ENCODE measurements around the gene FAIM2. TPM values are rescaled to one million over a fixed set of nuclear protein-coding genes. Genes with fewer than 3 reads are reported as not detected.

FAIM2 gene
- total RNA-seq, 1 experiment from 2014 or later: 0.18 TPM

DNA sequence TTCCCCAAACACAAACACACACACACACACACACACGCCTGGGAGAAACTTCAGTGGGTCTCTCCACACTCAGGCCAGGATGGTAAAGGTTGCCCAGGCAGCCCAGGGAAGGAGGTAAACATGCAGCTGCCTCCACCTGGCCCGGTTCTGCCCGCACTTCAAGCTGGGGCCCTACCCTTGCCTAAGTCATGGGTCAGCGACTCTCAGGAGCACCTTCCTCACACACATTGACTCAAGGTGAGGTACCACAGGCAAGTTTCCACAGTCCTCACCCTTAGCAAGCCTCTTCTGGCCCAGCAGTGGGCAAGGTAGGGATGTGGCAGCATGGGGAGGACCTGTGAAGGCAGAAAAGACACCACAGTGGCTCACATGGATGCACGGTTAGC lies 14.1 kb upstream of the FAIM2 start:
- H2AFZ ChIP-seq (ENCODE audit: low read length): no peak overlapping the region
- no peak overlapping the region for H3K4me3 ChIP-seq (ENCODE audit: low read length)
- no peaks in the 10 kb centered on the region for H3K9me3 ChIP-seq (ENCODE audit: low read length)
- TF ChIP-seq, protein P1, sequence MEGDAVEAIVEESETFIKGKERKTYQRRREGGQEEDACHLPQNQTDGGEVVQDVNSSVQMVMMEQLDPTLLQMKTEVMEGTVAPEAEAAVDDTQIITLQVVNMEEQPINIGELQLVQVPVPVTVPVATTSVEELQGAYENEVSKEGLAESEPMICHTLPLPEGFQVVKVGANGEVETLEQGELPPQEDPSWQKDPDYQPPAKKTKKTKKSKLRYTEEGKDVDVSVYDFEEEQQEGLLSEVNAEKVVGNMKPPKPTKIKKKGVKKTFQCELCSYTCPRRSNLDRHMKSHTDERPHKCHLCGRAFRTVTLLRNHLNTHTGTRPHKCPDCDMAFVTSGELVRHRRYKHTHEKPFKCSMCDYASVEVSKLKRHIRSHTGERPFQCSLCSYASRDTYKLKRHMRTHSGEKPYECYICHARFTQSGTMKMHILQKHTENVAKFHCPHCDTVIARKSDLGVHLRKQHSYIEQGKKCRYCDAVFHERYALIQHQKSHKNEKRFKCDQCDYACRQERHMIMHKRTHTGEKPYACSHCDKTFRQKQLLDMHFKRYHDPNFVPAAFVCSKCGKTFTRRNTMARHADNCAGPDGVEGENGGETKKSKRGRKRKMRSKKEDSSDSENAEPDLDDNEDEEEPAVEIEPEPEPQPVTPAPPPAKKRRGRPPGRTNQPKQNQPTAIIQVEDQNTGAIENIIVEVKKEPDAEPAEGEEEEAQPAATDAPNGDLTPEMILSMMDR (conservative IDR thresholded peaks at IDR 0.05; ENCODE audit: low read depth, low read length): no peak
- no peak for TF ChIP-seq EZH2 (IDR thresholded peaks at IDR 0.05; ENCODE audit: low read length, unreplicated experiment)
- TF ChIP-seq EZH2phosphoT487 (IDR thresholded peaks at IDR 0.05; ENCODE audit: borderline replicate concordance, low read length): no peak
- intact Hi-C loops (cut with micrococcal nuclease): no loop called here
- H3K9me2 ChIP-seq (replicated peaks; ENCODE audit: low read length): no peaks in the 10 kb centered on the region
- H4K20me1 ChIP-seq (ENCODE audit: low read length): no peaks in the 10 kb centered on the region
- POLR2A ChIA-PET (ENCODE audit: unreplicated experiment): no interaction called here
- no peaks in the 10 kb centered on the region for H3K79me2 ChIP-seq (ENCODE audit: low read length)
- H3K27ac ChIP-seq (ENCODE audit: low read length): no peak overlapping the region
- no peaks in the 10 kb centered on the region for H3K27me3 ChIP-seq (ENCODE audit: low read length)
- DNase-seq (no peak), ATAC-seq (no peak)
- H3K4me2 ChIP-seq (ENCODE audit: low read length): no peak overlapping the region
- peaks cover 5% of the 10 kb centered on the region for H3K4me1 ChIP-seq (ENCODE audit: insufficient read depth, low read length)
- H3F3A ChIP-seq (ENCODE audit: low read length, unreplicated experiment): no peaks in the 10 kb centered on the region
- CTCF ChIA-PET: no interaction called here
- H3K9ac ChIP-seq (ENCODE audit: low read length): no peak overlapping the region
- BruUV-seq (replicated peaks): no TSS peak
- no peaks in the 10 kb centered on the region for H3K36me3 ChIP-seq (ENCODE audit: low read depth, low read length)

GRCh38 chr12:49917166-49917787 lies 13.6 kb upstream of the FAIM2 start:
- no peak overlapping the region for H3K4me2 ChIP-seq (ENCODE audit: low read length)
- CTCF ChIA-PET: no interaction called here
- DNase-seq (no peak), ATAC-seq (no peak)
- peaks cover 5% of the 10 kb centered on the region for H3K4me1 ChIP-seq (ENCODE audit: insufficient read depth, low read length)
- BruUV-seq (replicated peaks): no TSS peak
- no peaks in the 10 kb centered on the region for H4K20me1 ChIP-seq (ENCODE audit: low read length)
- POLR2A ChIA-PET (ENCODE audit: unreplicated experiment): no interaction called here
- TF ChIP-seq EZH2 (IDR thresholded peaks at IDR 0.05; ENCODE audit: low read length, unreplicated experiment) (no peak), EZH2phosphoT487 (IDR thresholded peaks at IDR 0.05; ENCODE audit: borderline replicate concordance, low read length) (no peak)
- TF ChIP-seq, protein P1 (conservative IDR thresholded peaks at IDR 0.05; ENCODE audit: low read depth, low read length): no peak
- no peaks in the 10 kb centered on the region for H3K9me2 ChIP-seq (replicated peaks; ENCODE audit: low read length)
- no peaks in the 10 kb centered on the region for H3K36me3 ChIP-seq (ENCODE audit: low read depth, low read length)
- no peak overlapping the region for H3K9ac ChIP-seq (ENCODE audit: low read length)
- H3K79me2 ChIP-seq (ENCODE audit: low read length): no peaks in the 10 kb centered on the region
- no peak overlapping the region for H2AFZ ChIP-seq (ENCODE audit: low read length)
- no peaks in the 10 kb centered on the region for H3K27me3 ChIP-seq (ENCODE audit: low read length)
- H3K4me3 ChIP-seq (ENCODE audit: low read length): no peak overlapping the region
- intact Hi-C loops (cut with micrococcal nuclease): no loop called here
- no peak overlapping the region for H3K27ac ChIP-seq (ENCODE audit: low read length)
- no peaks in the 10 kb centered on the region for H3K9me3 ChIP-seq (ENCODE audit: low read length)
- H3F3A ChIP-seq (ENCODE audit: low read length, unreplicated experiment): no peaks in the 10 kb centered on the region

DNA sequence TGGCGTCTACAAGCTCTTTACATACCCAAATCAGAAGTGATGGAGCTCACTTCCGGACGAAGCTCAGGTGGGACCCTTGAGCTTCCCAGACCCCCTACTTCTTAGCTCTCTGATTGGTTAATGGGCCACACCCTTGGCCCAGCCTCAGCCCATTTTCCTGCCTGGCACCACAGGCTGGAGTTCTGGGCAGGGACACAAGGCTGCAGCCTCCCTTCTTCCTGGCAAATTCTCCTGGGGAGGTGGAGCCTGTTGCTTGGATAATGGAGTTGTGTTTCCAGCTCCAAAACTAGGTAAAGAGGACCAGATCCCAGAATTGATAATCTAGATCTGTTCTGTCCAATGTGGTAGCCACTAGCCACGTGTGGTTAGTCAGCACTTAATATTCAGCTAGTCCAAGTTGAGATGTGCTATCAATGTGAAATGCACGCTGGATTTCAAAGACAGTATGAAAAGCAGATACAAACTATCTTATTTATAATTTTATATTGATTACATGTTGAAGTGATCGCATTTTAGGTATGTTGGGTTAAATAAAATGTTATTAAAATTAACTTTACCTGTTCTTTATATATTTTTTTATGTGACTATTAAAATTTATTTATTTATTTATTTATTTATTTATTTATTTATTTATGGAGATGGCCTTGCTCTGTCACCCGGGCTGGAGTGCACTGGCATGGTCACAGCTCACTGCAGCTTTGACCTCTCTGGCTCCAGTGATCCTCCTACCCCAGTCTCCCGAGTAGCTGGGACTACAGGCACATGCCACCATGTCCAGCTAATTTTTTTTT lies 12.6 kb upstream of the FAIM2 start:
- TF ChIP-seq EZH2phosphoT487 (IDR thresholded peaks at IDR 0.05; ENCODE audit: borderline replicate concordance, low read length) (no peak), EZH2 (IDR thresholded peaks at IDR 0.05; ENCODE audit: low read length, unreplicated experiment) (no peak)
- TF ChIP-seq, protein P1 (conservative IDR thresholded peaks at IDR 0.05; ENCODE audit: low read depth, low read length): no peak
- ATAC-seq: no peak
- H3K4me3 ChIP-seq (ENCODE audit: low read length): no peak overlapping the region

More for the DNA sequence above, 12.6 kb upstream of the FAIM2 start:
- H3F3A ChIP-seq (ENCODE audit: low read length, unreplicated experiment): no peaks in the 10 kb centered on the region
- POLR2A ChIA-PET (ENCODE audit: unreplicated experiment): no interaction called here
- no TSS peak for BruUV-seq (replicated peaks)
- no peaks in the 10 kb centered on the region for H3K9me2 ChIP-seq (replicated peaks; ENCODE audit: low read length)
- H3K9me3 ChIP-seq (ENCODE audit: low read length): no peaks in the 10 kb centered on the region
- H3K27me3 ChIP-seq (ENCODE audit: low read length): no peaks in the 10 kb centered on the region
- no peak for DNase-seq
- no peaks in the 10 kb centered on the region for H3K79me2 ChIP-seq (ENCODE audit: low read length)
- CTCF ChIA-PET: no interaction called here
- no peak overlapping the region for H3K9ac ChIP-seq (ENCODE audit: low read length)
- no peaks in the 10 kb centered on the region for H4K20me1 ChIP-seq (ENCODE audit: low read length)
- no peak overlapping the region for H3K27ac ChIP-seq (ENCODE audit: low read length)
- no peak overlapping the region for H2AFZ ChIP-seq (ENCODE audit: low read length)
- no peaks in the 10 kb centered on the region for H3K36me3 ChIP-seq (ENCODE audit: low read depth, low read length)
- intact Hi-C loops (cut with micrococcal nuclease): no loop called here
- peaks cover 5% of the 10 kb centered on the region for H3K4me1 ChIP-seq (ENCODE audit: insufficient read depth, low read length)
- H3K4me2 ChIP-seq (ENCODE audit: low read length): no peak overlapping the region

All from PC-3 (cell line).